Sigmoid colon (tissue), 4 donors: ENCODE measurements around the gene GOLGA6L7.
"Not testable (repeated sequence)": the region's sequence is repeated elsewhere in the genome, so short reads cannot be mapped to it uniquely, and the experiment has no call there.

Source experiments
- EP300 ChIP-seq, 4 donors: sonication (generic); formaldehyde crosslinking; IDR thresholded peaks; one replicate each; pipeline ENCODE4 v1.6.1; 2017; ENCODE audit warnings: antibody characterized with exemption in 4 of 4
- POLR2A ChIP-seq, 2 donors: fragments of 450-650 bp; IDR thresholded peaks; one replicate each; pipeline ENCODE4 v1.6.1; 2016; ENCODE audit warnings: antibody characterized with exemption in 2 of 2, mild to moderate bottlenecking in 2 of 2, moderate library complexity in 2 of 2
- TF ChIP-seq, protein P1 (sequence below), 4 experiments: fragments of 450-650 bp in 3 of 4; fragments of 200-600 bp in 1 of 4; IDR thresholded peaks; one replicate each; pipeline ENCODE4 v1.5.1; 2016 to 2019; ENCODE audit warnings: antibody characterized with exemption in 4 of 4, mild to moderate bottlenecking in 3 of 4, moderate library complexity in 2 of 4

DNA sequence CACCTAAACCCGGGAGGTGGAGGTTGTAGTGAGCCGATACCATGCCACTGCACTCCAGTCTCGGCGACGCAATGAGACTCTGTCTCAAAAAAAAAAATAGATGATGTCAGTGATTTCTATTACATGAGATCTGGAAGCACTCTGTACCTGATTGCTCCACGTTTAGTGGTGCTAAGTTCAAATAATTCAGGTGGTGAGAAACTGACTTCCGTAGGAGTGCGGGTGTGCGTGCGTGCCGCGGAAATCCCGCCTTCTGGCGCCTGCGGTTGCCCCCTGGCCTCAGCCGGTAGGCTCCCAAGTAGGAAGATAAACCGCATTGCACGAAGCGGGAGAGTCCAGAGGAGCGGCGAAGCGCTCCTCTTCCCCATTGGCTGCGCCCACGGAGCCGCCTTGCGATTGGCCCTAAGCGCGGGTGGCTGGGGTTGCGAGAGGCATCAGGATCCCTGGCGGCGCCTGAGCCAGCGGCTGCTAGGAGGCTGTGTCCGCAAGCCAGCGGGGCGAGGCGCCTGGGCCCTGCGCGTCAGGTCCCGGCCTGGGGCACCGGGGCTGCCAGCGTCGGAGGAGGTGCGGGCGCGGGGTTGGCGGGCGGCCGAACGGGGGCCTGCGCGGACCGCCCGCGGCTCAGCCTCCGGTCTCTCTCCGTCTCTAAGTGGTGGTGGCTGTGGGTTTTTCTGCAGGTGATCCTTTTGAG lies 16.4 kb downstream of the GOLGA6L7 start:
- TF ChIP-seq, protein P1, sequence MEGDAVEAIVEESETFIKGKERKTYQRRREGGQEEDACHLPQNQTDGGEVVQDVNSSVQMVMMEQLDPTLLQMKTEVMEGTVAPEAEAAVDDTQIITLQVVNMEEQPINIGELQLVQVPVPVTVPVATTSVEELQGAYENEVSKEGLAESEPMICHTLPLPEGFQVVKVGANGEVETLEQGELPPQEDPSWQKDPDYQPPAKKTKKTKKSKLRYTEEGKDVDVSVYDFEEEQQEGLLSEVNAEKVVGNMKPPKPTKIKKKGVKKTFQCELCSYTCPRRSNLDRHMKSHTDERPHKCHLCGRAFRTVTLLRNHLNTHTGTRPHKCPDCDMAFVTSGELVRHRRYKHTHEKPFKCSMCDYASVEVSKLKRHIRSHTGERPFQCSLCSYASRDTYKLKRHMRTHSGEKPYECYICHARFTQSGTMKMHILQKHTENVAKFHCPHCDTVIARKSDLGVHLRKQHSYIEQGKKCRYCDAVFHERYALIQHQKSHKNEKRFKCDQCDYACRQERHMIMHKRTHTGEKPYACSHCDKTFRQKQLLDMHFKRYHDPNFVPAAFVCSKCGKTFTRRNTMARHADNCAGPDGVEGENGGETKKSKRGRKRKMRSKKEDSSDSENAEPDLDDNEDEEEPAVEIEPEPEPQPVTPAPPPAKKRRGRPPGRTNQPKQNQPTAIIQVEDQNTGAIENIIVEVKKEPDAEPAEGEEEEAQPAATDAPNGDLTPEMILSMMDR (IDR thresholded peaks at IDR 0.05): not testable (repeated sequence)
- not testable (repeated sequence) for TF ChIP-seq EP300, POLR2A (IDR thresholded peaks at IDR 0.05)
